B cell (primary cell): Measurements from ENCODE around the gene SIPA1L3.

Experiments
- CTCF ChIP-seq: fragments of 200-600 bp; IDR thresholded peaks from one replicate; pipeline ENCODE4 v1.8.0; 2022; ENCODE audit warnings: antibody characterized with exemption, mild to moderate bottlenecking
- EZH2 ChIP-seq: IDR thresholded peaks from 2 replicates; pipeline ENCODE4 v1.6.1; 2012; ENCODE audit warnings: borderline replicate concordance, low read depth, mild to moderate bottlenecking, moderate library complexity, low read length; ENCODE audit not compliant: insufficient read depth, poor library complexity, severe bottlenecking

DNA sequence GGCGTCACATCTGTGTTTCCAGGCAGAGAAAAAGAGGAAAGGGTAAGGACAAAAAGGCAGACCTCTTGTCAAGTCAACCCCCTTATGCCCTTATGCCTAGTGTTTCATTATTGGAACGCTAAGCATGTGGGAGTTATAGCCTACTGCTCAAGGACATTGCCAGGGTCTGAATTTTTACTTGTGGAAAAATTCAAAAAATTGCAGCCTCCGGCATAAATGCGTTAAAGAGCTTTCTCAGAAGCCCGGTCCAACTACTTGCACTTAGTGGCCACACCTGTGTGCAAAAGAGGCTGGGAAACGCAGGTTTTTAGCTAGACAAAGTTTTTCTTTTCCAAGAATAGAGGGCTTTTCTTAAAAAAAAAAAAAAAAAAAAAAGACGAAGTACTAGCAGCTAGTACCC, 177.2 kb downstream of the SIPA1L3 start:
- TF ChIP-seq CTCF (no peak), EZH2 (no peak)
